Measurements from ENCODE around the gene LEF1. TPM values are rescaled to one million over a fixed set of nuclear protein-coding genes. Genes with fewer than 3 reads are reported as not detected.

The LEF1 gene
- total RNA-seq, 1 donor from 2014 or later, result 19.4 TPM

- H3K4me1 ChIP-seq, result peaks cover 18% of the 10 kb centered on the region
- TF ChIP-seq EZH2phosphoT487 (IDR thresholded peaks at IDR 0.05) (no peak), EZH2 (IDR thresholded peaks at IDR 0.05) (no peak), CTCF (IDR thresholded peaks at IDR 0.05) (no peak)
- no peaks in the 10 kb centered on the region for H3K9me3 Mint-ChIP-seq
- no peak overlapping the region for H3K4me3 ChIP-seq
- no peaks in the 10 kb centered on the region for H3K36me3 Mint-ChIP-seq
- H3K4me1 Mint-ChIP-seq, result peaks cover 43% of the 10 kb centered on the region
- H3K4me2 ChIP-seq, result no peak overlapping the region
- no peak overlapping the region for H3K9ac ChIP-seq
- no peak for DNase-seq (ENCODE audit: low spot score)
- no peak overlapping the region for H3K27ac Mint-ChIP-seq
- peaks cover 4% of the 10 kb centered on the region for H3K27me3 Mint-ChIP-seq (ENCODE audit: insufficient read depth, low read depth)
- H3K4me3 Mint-ChIP-seq, result no peak overlapping the region
- no peaks in the 10 kb centered on the region for H3K9me3 ChIP-seq (ENCODE audit: low read depth)
- no peaks in the 10 kb centered on the region for H3F3A ChIP-seq (ENCODE audit: low read depth)
- H2AFZ ChIP-seq (replicated peaks), result no peak overlapping the region
- no peaks in the 10 kb centered on the region for H3K79me2 ChIP-seq (ENCODE audit: low read depth)
- H3K36me3 ChIP-seq, result no peaks in the 10 kb centered on the region
- H3K27ac ChIP-seq, result no peak overlapping the region
- peaks cover 13% of the 10 kb centered on the region for H3K27me3 ChIP-seq
- no peaks in the 10 kb centered on the region for H4K20me1 ChIP-seq (ENCODE audit: low read depth)
Measured at GRCh38 chr4:108188770-108189169, 20.0 kb upstream of the LEF1 start.

GRCh38 chr4:108185252-108185651 is 16.5 kb upstream of the LEF1 start:
- Mint-ChIP-seq H3K36me3 (no peaks in the 10 kb centered on the region), H3K27ac (no peak overlapping the region), H3K4me3 (no peak overlapping the region), H3K4me1 (peaks cover 31% of the 10 kb centered on the region), H3K9me3 (no peaks in the 10 kb centered on the region), H3K27me3 (ENCODE audit: insufficient read depth, low read depth) (no peaks in the 10 kb centered on the region)
- TF ChIP-seq CTCF (IDR thresholded peaks at IDR 0.05) (no peak), EZH2 (IDR thresholded peaks at IDR 0.05) (no peak), EZH2phosphoT487 (IDR thresholded peaks at IDR 0.05) (no peak)
- Histone ChIP-seq H3K27ac (no peak overlapping the region), H3K27me3 (peaks cover 22% of the 10 kb centered on the region), H3K4me1 (peaks cover 5% of the 10 kb centered on the region), H3K79me2 (ENCODE audit: low read depth) (no peaks in the 10 kb centered on the region), H3K4me3 (no peak overlapping the region), H3K4me2 (no peak overlapping the region), H3F3A (ENCODE audit: low read depth) (no peaks in the 10 kb centered on the region), H3K36me3 (no peaks in the 10 kb centered on the region), H3K9ac (no peak overlapping the region), H4K20me1 (ENCODE audit: low read depth) (no peaks in the 10 kb centered on the region), H2AFZ (replicated peaks) (no peak overlapping the region), H3K9me3 (ENCODE audit: low read depth) (no peaks in the 10 kb centered on the region)
- DNase-seq (ENCODE audit: low spot score), result no peak

GRCh38 chr4:108184453-108185049 is 15.8 kb upstream of the LEF1 start:
- Histone ChIP-seq H3K9ac (no peak overlapping the region), H3K36me3 (no peaks in the 10 kb centered on the region), H3K4me3 (no peak overlapping the region), H3K4me1 (peaks cover 5% of the 10 kb centered on the region), H2AFZ (replicated peaks) (no peak overlapping the region), H3K79me2 (ENCODE audit: low read depth) (no peaks in the 10 kb centered on the region), H3K4me2 (no peak overlapping the region), H3F3A (ENCODE audit: low read depth) (no peaks in the 10 kb centered on the region), H3K9me3 (ENCODE audit: low read depth) (no peaks in the 10 kb centered on the region), H3K27me3 (peaks cover 28% of the 10 kb centered on the region), H4K20me1 (ENCODE audit: low read depth) (no peaks in the 10 kb centered on the region), H3K27ac (no peak overlapping the region)
- no peak for DNase-seq (ENCODE audit: low spot score)
- peaks cover 3% of the 10 kb centered on the region for H3K27me3 Mint-ChIP-seq (ENCODE audit: insufficient read depth, low read depth)
- no peaks in the 10 kb centered on the region for H3K36me3 Mint-ChIP-seq
- TF ChIP-seq EZH2 (IDR thresholded peaks at IDR 0.05) (no peak), EZH2phosphoT487 (IDR thresholded peaks at IDR 0.05) (no peak), CTCF (IDR thresholded peaks at IDR 0.05) (no peak)
- no peak overlapping the region for H3K27ac Mint-ChIP-seq
- no peaks in the 10 kb centered on the region for H3K9me3 Mint-ChIP-seq
- H3K4me3 Mint-ChIP-seq, result no peak overlapping the region
- H3K4me1 Mint-ChIP-seq, result peaks cover 26% of the 10 kb centered on the region

Measured in neural progenitor cell (in vitro differentiated cells).